PC-9 (cell line): ENCODE results near the gene STRADA. TPM values are rescaled to one million over a fixed set of nuclear protein-coding genes. Genes with fewer than 3 reads are reported as not detected.

Experiments
- BruUV-seq: library from RNA; stranded (reverse); fragments of 400-500 nt; replicated peaks from 2 replicates; lab custom pipeline; 2021; lab: Mats Ljungman, UMichigan
- CTCF ChIA-PET: fragments of 300-600 bp; sonication (Branson Sonifier 250); formaldehyde crosslinking; loops from one replicate; lab custom pipeline; 2022; ENCODE audit warnings: antibody characterized with exemption; lab: Charles Lee
- POLR2A ChIA-PET: fragments of 300-600 bp; sonication (Branson Sonifier 250); formaldehyde crosslinking; loops from one replicate; lab custom pipeline; 2022; ENCODE audit warnings: antibody characterized with exemption; ENCODE audit not compliant: unreplicated experiment; lab: Charles Lee
- DNase-seq, 2 experiments: peaks; one replicate each; pipeline versions ENCODE4 v3.0.0 to v3.0.0-alpha.2; 2015 to 2022; ENCODE audit warnings: mixed read lengths in 1 of 2
- H2AFZ ChIP-seq: fragments of 200-600 bp; sonication (generic); 2 replicates; pipeline ENCODE4 v1.8.1; 2017; ENCODE audit warnings: antibody characterized with exemption
- H3F3A ChIP-seq: fragments of 200-600 bp; sonication (generic); 2 replicates; pipeline ENCODE4 v1.8.1; 2017; ENCODE audit warnings: antibody characterized with exemption, mild to moderate bottlenecking, low read depth; ENCODE audit not compliant: insufficient read depth
- H3K27ac ChIP-seq: fragments of 200-600 bp; sonication (generic); 2 replicates; pipeline ENCODE4 v1.6.1; 2016; ENCODE audit warnings: mixed run types
- H3K27me3 ChIP-seq: fragments of 200-600 bp; sonication (generic); 2 replicates; pipeline ENCODE4 v1.6.1; 2016; ENCODE audit warnings: low read depth, mixed run types; ENCODE audit not compliant: insufficient read depth
- H3K36me3 ChIP-seq: fragments of 200-600 bp; sonication (generic); 2 replicates; pipeline ENCODE4 v1.6.1; 2016; ENCODE audit warnings: low read depth, mixed run types
- H3K4me1 ChIP-seq: fragments of 200-600 bp; sonication (generic); replicated peaks from 2 replicates; pipeline ENCODE4 v1.6.1; 2016; ENCODE audit warnings: mixed run types; ENCODE audit not compliant: insufficient read depth
- H3K4me2 ChIP-seq: fragments of 200-600 bp; sonication (generic); 2 replicates; pipeline ENCODE4 v1.6.1; 2017; ENCODE audit warnings: mixed run types
- H3K4me3 ChIP-seq: fragments of 200-600 bp; sonication (generic); 2 replicates; pipeline ENCODE4 v1.6.1; 2016; ENCODE audit warnings: mixed run types
- H3K79me2 ChIP-seq: fragments of 200-600 bp; sonication (generic); 2 replicates; pipeline ENCODE4 v1.6.1; 2017; ENCODE audit warnings: low read depth, mixed run types
- H3K9me2 ChIP-seq: fragments of 200-600 bp; sonication (generic); 2 replicates; pipeline ENCODE4 v1.8.1; 2017; ENCODE audit warnings: mild to moderate bottlenecking; ENCODE audit not compliant: insufficient read depth
- H3K9me3 ChIP-seq: fragments of 200-600 bp; sonication (generic); 2 replicates; pipeline ENCODE4 v1.8.1; 2016; ENCODE audit warnings: low read depth; ENCODE audit not compliant: insufficient read depth
- H4K20me1 ChIP-seq: fragments of 200-600 bp; sonication (generic); 2 replicates; pipeline ENCODE4 v1.8.1; 2017; ENCODE audit not compliant: insufficient read depth
- EZH2 ChIP-seq: fragments of 200-600 bp; sonication (generic); IDR thresholded peaks from 2 replicates; pipeline ENCODE4 v1.8.0; 2017; ENCODE audit warnings: antibody characterized with exemption, low read depth
- intact Hi-C: fragments of 100-400 bp; cut with micrococcal nuclease; formaldehyde crosslinking; loops from one replicate; pipeline ENCODE4 v1.10.0; 2022; ENCODE audit not compliant: unreplicated experiment
- total RNA-seq: library from RNA; stranded (reverse); gene quantifications from 2 replicates; pipeline ENCODE4 v1.2.3, GENCODE V29; 2021
- TF ChIP-seq, protein P1 (sequence below): fragments of 200-600 bp; sonication (generic); conservative IDR thresholded peaks from 2 replicates; pipeline ENCODE4 v1.6.1; 2017; ENCODE audit warnings: mixed run types, antibody characterized with exemption, mild to moderate bottlenecking, moderate library complexity

The STRADA gene
- total RNA-seq, 1 experiment from 2014 or later = 28.8 TPM

DNA sequence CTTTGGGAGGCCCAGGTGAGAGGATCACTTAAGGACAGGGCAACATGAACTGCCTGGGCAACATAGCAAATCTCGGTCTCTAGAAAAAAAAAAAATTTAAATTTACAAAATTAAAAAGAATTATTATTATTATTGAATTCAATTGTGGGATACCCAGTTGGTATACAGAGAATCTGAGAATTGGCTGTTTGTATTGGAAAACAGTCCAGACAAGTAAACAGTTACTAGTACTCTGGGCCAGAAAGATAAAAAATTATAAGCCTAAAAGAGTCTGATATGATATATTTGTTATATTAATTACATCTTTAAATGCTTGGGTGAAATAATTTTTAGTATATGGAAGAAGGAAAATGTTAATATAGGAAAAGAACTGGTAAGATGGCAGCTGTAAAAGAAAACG is 16.8 kb upstream of the STRADA start:
- TF ChIP-seq EZH2 = no peak
- TF ChIP-seq, protein P1, sequence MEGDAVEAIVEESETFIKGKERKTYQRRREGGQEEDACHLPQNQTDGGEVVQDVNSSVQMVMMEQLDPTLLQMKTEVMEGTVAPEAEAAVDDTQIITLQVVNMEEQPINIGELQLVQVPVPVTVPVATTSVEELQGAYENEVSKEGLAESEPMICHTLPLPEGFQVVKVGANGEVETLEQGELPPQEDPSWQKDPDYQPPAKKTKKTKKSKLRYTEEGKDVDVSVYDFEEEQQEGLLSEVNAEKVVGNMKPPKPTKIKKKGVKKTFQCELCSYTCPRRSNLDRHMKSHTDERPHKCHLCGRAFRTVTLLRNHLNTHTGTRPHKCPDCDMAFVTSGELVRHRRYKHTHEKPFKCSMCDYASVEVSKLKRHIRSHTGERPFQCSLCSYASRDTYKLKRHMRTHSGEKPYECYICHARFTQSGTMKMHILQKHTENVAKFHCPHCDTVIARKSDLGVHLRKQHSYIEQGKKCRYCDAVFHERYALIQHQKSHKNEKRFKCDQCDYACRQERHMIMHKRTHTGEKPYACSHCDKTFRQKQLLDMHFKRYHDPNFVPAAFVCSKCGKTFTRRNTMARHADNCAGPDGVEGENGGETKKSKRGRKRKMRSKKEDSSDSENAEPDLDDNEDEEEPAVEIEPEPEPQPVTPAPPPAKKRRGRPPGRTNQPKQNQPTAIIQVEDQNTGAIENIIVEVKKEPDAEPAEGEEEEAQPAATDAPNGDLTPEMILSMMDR = no peak
- H3K9me2 ChIP-seq = no peaks in the 10 kb centered on the region
- no peak for DNase-seq
- no peaks in the 10 kb centered on the region for H3K4me1 ChIP-seq
- peaks cover 41% of the 10 kb centered on the region for H3K36me3 ChIP-seq
- no peak overlapping the region for H3K4me2 ChIP-seq
- peaks cover 8% of the 10 kb centered on the region; the same call in 1 of the 2 replicates for H4K20me1 ChIP-seq
- H3K9me3 ChIP-seq = no peaks in the 10 kb centered on the region
- ChIA-PET CTCF (no interaction called here), POLR2A (no interaction called here)
- no peaks in the 10 kb centered on the region for H3K27me3 ChIP-seq
- H3K79me2 ChIP-seq = 0 out of 2 replicates have a peak, but pooled peaks cover 4% of the 10 kb centered on the region
- BruUV-seq = no TSS peak
- peaks cover 29% of the 10 kb centered on the region; the same call in 1 of the 2 replicates for H3F3A ChIP-seq
- H3K4me3 ChIP-seq = no peak overlapping the region
- H3K27ac ChIP-seq = no peak overlapping the region
- no peak overlapping the region for H2AFZ ChIP-seq
- intact Hi-C loops = no loop called here

DNA sequence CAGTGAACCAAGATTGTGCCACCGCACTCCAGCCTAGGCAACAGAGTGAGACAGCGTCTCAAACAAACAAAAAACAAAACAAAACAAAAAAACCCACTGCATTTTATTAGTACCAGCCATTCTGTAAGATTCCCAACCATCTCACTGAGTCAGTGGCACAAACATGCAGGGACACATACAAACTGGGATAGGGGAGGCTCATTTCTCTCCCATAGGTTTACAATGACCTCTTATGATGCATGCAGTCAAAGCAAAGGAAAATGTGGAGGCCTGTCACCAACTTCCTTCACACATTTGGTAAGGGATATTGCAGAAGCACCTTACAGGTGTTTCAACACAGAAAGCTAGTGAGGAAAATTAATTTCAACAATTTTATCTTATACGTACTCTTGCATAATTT is 12.4 kb upstream of the STRADA start:
- no peaks in the 10 kb centered on the region for H3K9me3 ChIP-seq
- H3K4me2 ChIP-seq = no peak overlapping the region
- no peak overlapping the region for H2AFZ ChIP-seq
- POLR2A ChIA-PET = no interaction called here
- no peaks in the 10 kb centered on the region for H3K79me2 ChIP-seq
- no peaks in the 10 kb centered on the region for H3K4me1 ChIP-seq
- peaks cover 32% of the 10 kb centered on the region for H3K36me3 ChIP-seq
- H3K27me3 ChIP-seq = no peaks in the 10 kb centered on the region
- intact Hi-C loops = loop anchor here (5.0 kb wide), 1 partner anchor 43 kb away; no protein-coding TSS in a partner anchor
- DNase-seq = no peak
- H4K20me1 ChIP-seq = 0 out of 2 replicates have a peak, but pooled peaks cover 3% of the 10 kb centered on the region
- H3K9me2 ChIP-seq = no peaks in the 10 kb centered on the region
- TF ChIP-seq, protein P1 = no peak
- no peak for TF ChIP-seq EZH2
- BruUV-seq = no TSS peak
- H3K27ac ChIP-seq = no peak overlapping the region
- CTCF ChIA-PET = no interaction called here
- H3F3A ChIP-seq = peaks cover 18% of the 10 kb centered on the region; the same call in 1 of the 2 replicates
- H3K4me3 ChIP-seq = no peak overlapping the region

DNA sequence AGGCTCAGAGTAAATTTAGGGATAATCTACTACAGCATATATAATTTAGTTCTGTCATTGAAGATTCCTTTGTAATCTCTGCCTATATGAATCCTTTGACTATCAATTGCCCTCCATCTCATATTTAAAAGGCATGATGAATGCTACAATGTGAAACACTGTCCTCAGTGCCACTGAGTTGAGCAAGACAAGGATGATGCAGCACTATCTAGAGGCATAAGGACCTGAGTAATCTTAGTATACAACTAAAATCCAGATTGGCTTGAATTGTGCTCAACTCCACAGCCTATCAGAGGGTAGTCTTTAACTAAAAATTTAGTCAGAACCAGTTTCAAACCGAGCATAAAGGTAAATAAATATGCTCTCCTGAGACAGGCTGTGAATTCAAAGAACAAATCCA is 11.6 kb upstream of the STRADA start:
- CTCF ChIA-PET = no interaction called here
- H3K9me3 ChIP-seq = no peaks in the 10 kb centered on the region
- H3K36me3 ChIP-seq = peaks cover 35% of the 10 kb centered on the region
- no peaks in the 10 kb centered on the region for H3K27me3 ChIP-seq
- peaks cover 16% of the 10 kb centered on the region; the same call in 1 of the 2 replicates for H3F3A ChIP-seq
- no peak overlapping the region for H3K27ac ChIP-seq
- no TSS peak for BruUV-seq
- no peaks in the 10 kb centered on the region for H3K79me2 ChIP-seq
- no peak overlapping the region for H2AFZ ChIP-seq
- H4K20me1 ChIP-seq = peaks cover 3% of the 10 kb centered on the region; the same call in 1 of the 2 replicates
- no peak for TF ChIP-seq EZH2
- TF ChIP-seq, protein P1 = no peak
- DNase-seq = no peak
- intact Hi-C loops = loop anchor here (5.0 kb wide), 1 partner anchor 44 kb away; no protein-coding TSS in a partner anchor
- no peaks in the 10 kb centered on the region for H3K9me2 ChIP-seq
- H3K4me2 ChIP-seq = no peak overlapping the region
- no peaks in the 10 kb centered on the region for H3K4me1 ChIP-seq
- H3K4me3 ChIP-seq = no peak overlapping the region
- POLR2A ChIA-PET = no interaction called here
